ENCODE data around the gene DHRS3. TPM values are rescaled to one million over a fixed set of nuclear protein-coding genes. Genes with fewer than 3 reads are reported as not detected.

DHRS3 gene
- total and polyA plus RNA-seq, 2 of the 13 experiments (the other 11 are each of a cell fraction or from before 2014, with no cell fraction given), result 48.5 to 90.5 TPM

- TF ChIP-seq TAF15 (IDR thresholded peaks at IDR 0.05; ENCODE audit: low read depth, low read length, poor library complexity, severe bottlenecking) (no peak), ZNF337 (CRISPR knock-in tag; IDR thresholded peaks at IDR 0.05; ENCODE audit: borderline replicate concordance, low read depth) (no peak), MXI1 (IDR thresholded peaks at IDR 0.05; ENCODE audit: borderline replicate concordance, low read depth, low read length) (peak; percentile 42; the same call in 1 of the 3 replicates), HNRNPH1 (optimal IDR thresholded peaks at IDR 0.05; ENCODE audit: low read depth, low read length) (peak; percentile 94), ZNF230 (CRISPR knock-in tag; IDR thresholded peaks at IDR 0.05) (no peak), HOXA5 (CRISPR knock-in tag; IDR thresholded peaks at IDR 0.05) (no peak; the same call in 1 of the 2 replicates), HCFC1 (IDR thresholded peaks at IDR 0.05; ENCODE audit: low read depth, low read length) (no peak), HMGA1 (CRISPR knock-in tag; conservative IDR thresholded peaks at IDR 0.05) (no peak), ZNF260 (CRISPR knock-in tag; IDR thresholded peaks at IDR 0.05; ENCODE audit: borderline replicate concordance, low read depth) (no peak), POLR2G (IDR thresholded peaks at IDR 0.05; ENCODE audit: low read depth, low read length) (peak; percentile 97), FOXP4 (CRISPR knock-in tag; IDR thresholded peaks at IDR 0.05) (peak; percentile 93), ZNF232 (CRISPR knock-in tag; IDR thresholded peaks at IDR 0.05; ENCODE audit: borderline replicate concordance) (peak; percentile 73), NPAS2 (CRISPR knock-in tag; IDR thresholded peaks at IDR 0.05; ENCODE audit: borderline replicate concordance) (no peak), FLYWCH1 (CRISPR knock-in tag; IDR thresholded peaks at IDR 0.05) (no peak)
- TF ChIP-seq, protein P1, sequence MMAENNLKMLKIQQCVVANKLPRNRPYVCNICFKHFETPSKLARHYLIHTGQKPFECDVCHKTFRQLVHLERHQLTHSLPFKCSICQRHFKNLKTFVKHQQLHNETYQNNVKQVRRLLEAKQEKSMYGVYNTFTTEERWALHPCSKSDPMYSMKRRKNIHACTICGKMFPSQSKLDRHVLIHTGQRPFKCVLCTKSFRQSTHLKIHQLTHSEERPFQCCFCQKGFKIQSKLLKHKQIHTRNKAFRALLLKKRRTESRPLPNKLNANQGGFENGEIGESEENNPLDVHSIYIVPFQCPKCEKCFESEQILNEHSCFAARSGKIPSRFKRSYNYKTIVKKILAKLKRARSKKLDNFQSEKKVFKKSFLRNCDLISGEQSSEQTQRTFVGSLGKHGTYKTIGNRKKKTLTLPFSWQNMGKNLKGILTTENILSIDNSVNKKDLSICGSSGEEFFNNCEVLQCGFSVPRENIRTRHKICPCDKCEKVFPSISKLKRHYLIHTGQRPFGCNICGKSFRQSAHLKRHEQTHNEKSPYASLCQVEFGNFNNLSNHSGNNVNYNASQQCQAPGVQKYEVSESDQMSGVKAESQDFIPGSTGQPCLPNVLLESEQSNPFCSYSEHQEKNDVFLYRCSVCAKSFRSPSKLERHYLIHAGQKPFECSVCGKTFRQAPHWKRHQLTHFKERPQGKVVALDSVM (CRISPR knock-in tag; IDR thresholded peaks at IDR 0.05), result peak; percentile 65
- TF ChIP-seq, protein P2, sequence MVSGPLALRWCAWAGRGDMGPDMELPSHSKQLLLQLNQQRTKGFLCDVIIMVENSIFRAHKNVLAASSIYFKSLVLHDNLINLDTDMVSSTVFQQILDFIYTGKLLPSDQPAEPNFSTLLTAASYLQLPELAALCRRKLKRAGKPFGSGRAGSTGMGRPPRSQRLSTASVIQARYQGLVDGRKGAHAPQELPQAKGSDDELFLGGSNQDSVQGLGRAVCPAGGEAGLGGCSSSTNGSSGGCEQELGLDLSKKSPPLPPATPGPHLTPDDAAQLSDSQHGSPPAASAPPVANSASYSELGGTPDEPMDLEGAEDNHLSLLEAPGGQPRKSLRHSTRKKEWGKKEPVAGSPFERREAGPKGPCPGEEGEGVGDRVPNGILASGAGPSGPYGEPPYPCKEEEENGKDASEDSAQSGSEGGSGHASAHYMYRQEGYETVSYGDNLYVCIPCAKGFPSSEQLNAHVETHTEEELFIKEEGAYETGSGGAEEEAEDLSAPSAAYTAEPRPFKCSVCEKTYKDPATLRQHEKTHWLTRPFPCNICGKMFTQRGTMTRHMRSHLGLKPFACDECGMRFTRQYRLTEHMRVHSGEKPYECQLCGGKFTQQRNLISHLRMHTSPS (CRISPR knock-in tag; IDR thresholded peaks at IDR 0.05; ENCODE audit: low read depth), result no peak; the same call in none of the 2 replicates
- TF ChIP-seq, protein P3, sequence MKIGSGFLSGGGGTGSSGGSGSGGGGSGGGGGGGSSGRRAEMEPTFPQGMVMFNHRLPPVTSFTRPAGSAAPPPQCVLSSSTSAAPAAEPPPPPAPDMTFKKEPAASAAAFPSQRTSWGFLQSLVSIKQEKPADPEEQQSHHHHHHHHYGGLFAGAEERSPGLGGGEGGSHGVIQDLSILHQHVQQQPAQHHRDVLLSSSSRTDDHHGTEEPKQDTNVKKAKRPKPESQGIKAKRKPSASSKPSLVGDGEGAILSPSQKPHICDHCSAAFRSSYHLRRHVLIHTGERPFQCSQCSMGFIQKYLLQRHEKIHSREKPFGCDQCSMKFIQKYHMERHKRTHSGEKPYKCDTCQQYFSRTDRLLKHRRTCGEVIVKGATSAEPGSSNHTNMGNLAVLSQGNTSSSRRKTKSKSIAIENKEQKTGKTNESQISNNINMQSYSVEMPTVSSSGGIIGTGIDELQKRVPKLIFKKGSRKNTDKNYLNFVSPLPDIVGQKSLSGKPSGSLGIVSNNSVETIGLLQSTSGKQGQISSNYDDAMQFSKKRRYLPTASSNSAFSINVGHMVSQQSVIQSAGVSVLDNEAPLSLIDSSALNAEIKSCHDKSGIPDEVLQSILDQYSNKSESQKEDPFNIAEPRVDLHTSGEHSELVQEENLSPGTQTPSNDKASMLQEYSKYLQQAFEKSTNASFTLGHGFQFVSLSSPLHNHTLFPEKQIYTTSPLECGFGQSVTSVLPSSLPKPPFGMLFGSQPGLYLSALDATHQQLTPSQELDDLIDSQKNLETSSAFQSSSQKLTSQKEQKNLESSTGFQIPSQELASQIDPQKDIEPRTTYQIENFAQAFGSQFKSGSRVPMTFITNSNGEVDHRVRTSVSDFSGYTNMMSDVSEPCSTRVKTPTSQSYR (CRISPR knock-in tag; IDR thresholded peaks at IDR 0.05; ENCODE audit: borderline replicate concordance), result peak; percentile 71; the same call in 1 of the 2 replicates
- TF ChIP-seq, protein P4, sequence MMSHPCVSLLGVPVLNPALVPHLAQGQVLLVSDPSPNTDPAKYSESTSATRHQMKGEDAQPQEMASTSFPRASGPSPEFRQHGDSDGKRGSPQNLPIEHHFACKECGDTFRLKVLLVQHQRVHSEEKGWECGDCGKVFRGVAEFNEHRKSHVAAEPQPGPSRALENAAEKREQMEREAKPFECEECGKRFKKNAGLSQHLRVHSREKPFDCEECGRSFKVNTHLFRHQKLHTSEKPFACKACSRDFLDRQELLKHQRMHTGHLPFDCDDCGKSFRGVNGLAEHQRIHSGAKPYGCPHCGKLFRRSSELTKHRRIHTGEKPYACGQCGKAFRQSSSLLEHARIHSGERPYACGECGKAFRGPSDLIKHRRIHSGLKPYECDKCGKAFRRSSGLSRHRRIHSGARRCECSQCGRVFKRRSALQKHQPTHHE (CRISPR knock-in tag; IDR thresholded peaks at IDR 0.05; ENCODE audit: borderline replicate concordance), result peak; percentile 66; the same call in 1 of the 2 replicates
Measured at GRCh38 chr1:12618965-12619791, 1.2 kb upstream of the DHRS3 start (continued).
